ENCODE data around the gene EGLN1. TPM values are rescaled to one million over a fixed set of nuclear protein-coding genes. Genes with fewer than 3 reads are reported as not detected.
A peak's percentile ranks its signal among the peaks of the same experiment; 100 is the strongest.
"Not testable (repeated sequence)": the region's sequence is repeated elsewhere in the genome, so short reads cannot be mapped to it uniquely, and the experiment has no call there.

EGLN1 gene
- 10 to 100 TPM in 1 of 2 donors, 1 to 10 TPM in 1; 3.8 to 36.1 TPM for total RNA-seq

- peak; percentile 79 to 85 for DNase-seq (ENCODE audit: low spot score in 2 of 2)
- H3K36me3 Mint-ChIP-seq = peaks cover 16 to 30% of the 10 kb centered on the region in 2 donors
- H3K9me3 Mint-ChIP-seq = no peaks in the 10 kb centered on the region
- peak; percentile 81 to 90 for ATAC-seq
- H3K27ac Mint-ChIP-seq = peak within 1 kb of the TSS; percentile 85 to 89
Measured at GRCh38 chr1:231421971-231422797, at the start of gene EGLN1. Gene EGLN1 (minus strand): TSS chr1:231422287. CDS start chr1:231421888, 399 bp downstream.

- H3K36me3 Mint-ChIP-seq = not testable (repeated sequence)
Measured at GRCh38 chr1:231471500-231471899, 49.4 kb upstream of the EGLN1 start.

GRCh38 chr1:231471027-231471426, 48.9 kb upstream of the EGLN1 start:
- ATAC-seq; H3K36me3 Mint-ChIP-seq; H3K27ac Mint-ChIP-seq; H3K9me3 Mint-ChIP-seq; DNase-seq (ENCODE audit: low spot score in 2 of 2): not testable (repeated sequence)

More at GRCh38 chr1:231471500-231471899, 49.4 kb upstream of the EGLN1 start:
- not testable (repeated sequence) for H3K9me3 Mint-ChIP-seq; H3K27ac Mint-ChIP-seq; ATAC-seq; DNase-seq (ENCODE audit: low spot score in 2 of 2)

GRCh38 chr1:231467986-231468385, 45.9 kb upstream of the EGLN1 start:
- Mint-ChIP-seq H3K27ac (no peak overlapping the region), H3K9me3 (peaks cover 8 to 9% of the 10 kb centered on the region in 2 donors), H3K36me3 (peaks cover 10 to 11% of the 10 kb centered on the region in 2 donors)
- no peak for ATAC-seq
- DNase-seq (ENCODE audit: low spot score in 2 of 2) = no peak

- ATAC-seq (peak; percentile 74 to 89), DNase-seq (ENCODE audit: low spot score in 2 of 2) (no peak)
- Mint-ChIP-seq H3K9me3 (peaks cover 13 to 18% of the 10 kb centered on the region in 2 donors), H3K27ac (no peak overlapping the region), H3K36me3 (peaks cover 10 to 20% of the 10 kb centered on the region in 2 donors)
Measured at GRCh38 chr1:231465051-231465450, 43.0 kb upstream of the EGLN1 start.

GRCh38 chr1:231463541-231463940, 41.5 kb upstream of the EGLN1 start:
- ATAC-seq (no peak), DNase-seq (ENCODE audit: low spot score in 2 of 2) (no peak)
- H3K27ac Mint-ChIP-seq = no peak overlapping the region
- H3K36me3 Mint-ChIP-seq = peaks cover 10 to 20% of the 10 kb centered on the region in 2 donors
- H3K9me3 Mint-ChIP-seq = peaks cover 13 to 18% of the 10 kb centered on the region in 2 donors

GRCh38 chr1:231460614-231461013, 38.5 kb upstream of the EGLN1 start:
- DNase-seq (ENCODE audit: low spot score in 2 of 2) = peak in 1 of 2 donors; percentile 66
- peak; percentile 85 to 89 for ATAC-seq
- H3K27ac Mint-ChIP-seq = peak overlapping the region in 1 of 2 donors; percentile 56
- H3K9me3 Mint-ChIP-seq = peaks cover 18 to 20% of the 10 kb centered on the region in 2 donors
- peaks cover 16 to 26% of the 10 kb centered on the region in 2 donors for H3K36me3 Mint-ChIP-seq

- not testable (repeated sequence) for H3K27ac Mint-ChIP-seq; ATAC-seq; DNase-seq (ENCODE audit: low spot score in 2 of 2)
- Mint-ChIP-seq H3K9me3 (peaks cover 16 to 18% of the 10 kb centered on the region in 2 donors), H3K36me3 (peaks cover 16 to 26% of the 10 kb centered on the region in 2 donors)
Measured at GRCh38 chr1:231459438-231459837, 37.4 kb upstream of the EGLN1 start.

- DNase-seq (ENCODE audit: low spot score in 2 of 2); ATAC-seq: not testable (repeated sequence)
Measured at GRCh38 chr1:231457956-231458355, 35.9 kb upstream of the EGLN1 start.

GRCh38 chr1:231454133-231454532, 32.0 kb upstream of the EGLN1 start:
- H3K9me3 Mint-ChIP-seq = peaks cover 15 to 19% of the 10 kb centered on the region in 2 donors
- DNase-seq (ENCODE audit: low spot score in 2 of 2); ATAC-seq; H3K27ac Mint-ChIP-seq: not testable (repeated sequence)
- H3K36me3 Mint-ChIP-seq = peaks cover 6 to 11% of the 10 kb centered on the region in 2 donors

More at GRCh38 chr1:231457956-231458355, 35.9 kb upstream of the EGLN1 start:
- not testable (repeated sequence) for H3K27ac Mint-ChIP-seq
- Mint-ChIP-seq H3K9me3 (peaks cover 13 to 14% of the 10 kb centered on the region in 2 donors), H3K36me3 (peaks cover 6 to 15% of the 10 kb centered on the region in 2 donors)

GRCh38 chr1:231446138-231446537, 24.1 kb upstream of the EGLN1 start:
- Mint-ChIP-seq H3K27ac (no peak overlapping the region), H3K36me3 (peaks cover 11 to 36% of the 10 kb centered on the region in 2 donors), H3K9me3 (peaks cover 17 to 32% of the 10 kb centered on the region in 2 donors)
- ATAC-seq = no peak
- DNase-seq (ENCODE audit: low spot score in 2 of 2) = no peak

- ATAC-seq (no peak), DNase-seq (ENCODE audit: low spot score in 2 of 2) (no peak)
- H3K36me3 Mint-ChIP-seq = peaks cover 11 to 31% of the 10 kb centered on the region in 2 donors
- H3K27ac Mint-ChIP-seq = no peak overlapping the region
- peaks cover 13 to 23% of the 10 kb centered on the region in 2 donors for H3K9me3 Mint-ChIP-seq
Measured at GRCh38 chr1:231444059-231444458, 22.0 kb upstream of the EGLN1 start.

GRCh38 chr1:231443363-231443762, 21.3 kb upstream of the EGLN1 start:
- Mint-ChIP-seq H3K36me3 (peaks cover 11 to 31% of the 10 kb centered on the region in 2 donors), H3K27ac (no peak overlapping the region), H3K9me3 (peaks cover 13 to 23% of the 10 kb centered on the region in 2 donors)
- ATAC-seq (no peak), DNase-seq (ENCODE audit: low spot score in 2 of 2) (no peak)

GRCh38 chr1:231442735-231443134, 20.6 kb upstream of the EGLN1 start:
- no peak for DNase-seq (ENCODE audit: low spot score in 2 of 2)
- Mint-ChIP-seq H3K9me3 (peaks cover 13 to 23% of the 10 kb centered on the region in 2 donors), H3K36me3 (peaks cover 11 to 31% of the 10 kb centered on the region in 2 donors), H3K27ac (no peak overlapping the region)
- ATAC-seq = no peak

- ATAC-seq = no peak
- H3K9me3 Mint-ChIP-seq = no peaks in the 10 kb centered on the region
- DNase-seq (ENCODE audit: low spot score in 2 of 2) = no peak
- no peak overlapping the region for H3K27ac Mint-ChIP-seq
- H3K36me3 Mint-ChIP-seq = peaks cover 0 to 5% of the 10 kb centered on the region in 2 donors
Measured at GRCh38 chr1:231432996-231433395, 10.9 kb upstream of the EGLN1 start.

GRCh38 chr1:231431665-231432415, 9.8 kb upstream of the EGLN1 start:
- no peak for DNase-seq (ENCODE audit: low spot score in 2 of 2)
- ATAC-seq = no peak
- Mint-ChIP-seq H3K36me3 (peaks cover 0 to 5% of the 10 kb centered on the region in 2 donors), H3K27ac (no peak overlapping the region), H3K9me3 (no peaks in the 10 kb centered on the region)
